Fibroblast of lung (primary cell): ENCODE measurements around the gene UNKL. TPM values are rescaled to one million over a fixed set of nuclear protein-coding genes. Genes with fewer than 3 reads are reported as not detected.
A peak's percentile ranks its signal among the peaks of the same experiment; 100 is the strongest.
"Not testable (repeated sequence)": the region's sequence is repeated elsewhere in the genome, so short reads cannot be mapped to it uniquely, and the experiment has no call there.

Experiments used
- DNase-seq, 2 donors: peaks; one replicate each; pipeline versions ENCODE4 v3.0.0 to v3.0.0-alpha.2; 2010; ENCODE audit warnings: low read depth in 2 of 2
- H2AFZ ChIP-seq: 2 replicates; pipeline ENCODE4 v1.5.1; 2012; ENCODE audit warnings: low read length, control low read depth, inconsistent platforms
- H3K27ac ChIP-seq: 2 replicates; pipeline ENCODE4 v1.5.1; 2011; ENCODE audit warnings: low read length, control low read depth; ENCODE audit not compliant: insufficient read depth
- H3K27me3 ChIP-seq: 2 replicates; pipeline ENCODE4 v1.5.1; 2011; ENCODE audit warnings: mild to moderate bottlenecking, low read length; ENCODE audit not compliant: control insufficient read depth, insufficient read depth
- H3K36me3 ChIP-seq: 2 replicates; pipeline ENCODE4 v1.5.1; 2011; ENCODE audit warnings: low read length; ENCODE audit not compliant: control insufficient read depth, insufficient read depth
- H3K4me1 ChIP-seq: 2 replicates; pipeline ENCODE4 v1.5.1; 2011; ENCODE audit warnings: low read length; ENCODE audit not compliant: control insufficient read depth, insufficient read depth; ENCODE audit errors: extremely low read depth
- H3K4me2 ChIP-seq: 2 replicates; pipeline ENCODE4 v1.5.1; 2011; ENCODE audit warnings: low read length, control low read depth; ENCODE audit not compliant: insufficient read depth; ENCODE audit errors: extremely low read depth
- H3K4me3 ChIP-seq, 4 experiments: fragments of 200-600 bp in 1 of 4; sonication (generic) in 1 of 4; replicated peaks in 1 of 4; 2 replicates each; pipeline ENCODE4 v1.5.1; 2011 to 2016; ENCODE audit warnings: low read length in 4 of 4, low read depth in 3 of 4, mild to moderate bottlenecking in 3 of 4, control low read depth in 2 of 4, inconsistent platforms in 1 of 4, mixed read lengths in 1 of 4; ENCODE audit not compliant: insufficient read depth in 1 of 4; ENCODE audit errors: control extremely low read depth in 1 of 4
- H3K79me2 ChIP-seq: 2 replicates; pipeline ENCODE4 v1.5.1; 2012; ENCODE audit warnings: mild to moderate bottlenecking, low read length, inconsistent platforms; ENCODE audit not compliant: control insufficient read depth, insufficient read depth
- H3K9ac ChIP-seq: 2 replicates; pipeline ENCODE4 v1.5.1; 2011; ENCODE audit warnings: mild to moderate bottlenecking, low read length, control low read depth; ENCODE audit not compliant: insufficient read depth
- H3K9me3 ChIP-seq: 2 replicates; pipeline ENCODE4 v1.5.1; 2012; ENCODE audit warnings: low read depth, low read length; ENCODE audit not compliant: control insufficient read depth, insufficient read depth
- H4K20me1 ChIP-seq: 2 replicates; pipeline ENCODE4 v1.5.1; 2011; ENCODE audit warnings: low read length; ENCODE audit not compliant: control insufficient read depth, insufficient read depth; ENCODE audit errors: extremely low read depth
- CTCF ChIP-seq, 2 donors: IDR thresholded peaks in 1 of 2; conservative IDR thresholded peaks in 1 of 2; 1 replicate in 1 of 2; 2 replicates in 1 of 2; pipeline ENCODE4 v1.5.1; 2011 to 2012; ENCODE audit warnings: low read length in 2 of 2, control low read depth in 1 of 2, inconsistent platforms in 1 of 2, low read depth in 1 of 2, mild to moderate bottlenecking in 1 of 2
- EZH2 ChIP-seq: IDR thresholded peaks from 2 replicates; pipeline ENCODE4 v1.5.1; 2012; ENCODE audit warnings: low read length, control low read depth, mild to moderate bottlenecking; ENCODE audit errors: missing control alignments
- polyA plus RNA-seq, 2 donors: library from polyadenylated mRNA; depleted of rRNA in 1 of 2; stranded (reverse) in 1 of 2; unstranded in 1 of 2; fragments of >200 nt; gene quantifications; 2 replicates each; pipeline ENCODE4 v1.2.1, GENCODE V29; 2011 to 2012; ENCODE audit warnings: missing spikeins in 1 of 2
- total RNA-seq: library from RNA; depleted of rRNA; stranded (reverse); fragments of >200 nt; gene quantifications from 2 replicates; pipeline ENCODE4 v1.2.1, GENCODE V29; 2014

UNKL gene
- total and polyA plus RNA-seq, 2 donors (not counting 1 experiment from before 2014, with no cell fraction given), result 4.3 to 6.3 TPM

GRCh38 chr16:1330260-1330914 lies 84.1 kb downstream of the UNKL start:
- no peak for DNase-seq
- H3K79me2 ChIP-seq, result no peaks in the 10 kb centered on the region
- H4K20me1 ChIP-seq, result no peaks in the 10 kb centered on the region
- no peak overlapping the region for H3K27ac ChIP-seq
- no peak overlapping the region for H3K4me3 ChIP-seq
- H3K9ac ChIP-seq, result no peak overlapping the region
- no peak overlapping the region for H3K4me2 ChIP-seq
- H2AFZ ChIP-seq, result no peak overlapping the region
- peaks cover 7% of the 10 kb centered on the region for H3K4me1 ChIP-seq
- H3K36me3 ChIP-seq, result peaks cover 2% of the 10 kb centered on the region
- TF ChIP-seq CTCF (conservative IDR thresholded peaks at IDR 0.05 in 1 of 2, IDR thresholded peaks at IDR 0.05 in 1 of 2; ENCODE audit: low read depth in 1 of 2, low read length in 2 of 2) (peak; percentile 21 to 42), EZH2 (no peak)
- H3K9me3 ChIP-seq, result no peaks in the 10 kb centered on the region
- peaks cover 36% of the 10 kb centered on the region for H3K27me3 ChIP-seq

DNA sequence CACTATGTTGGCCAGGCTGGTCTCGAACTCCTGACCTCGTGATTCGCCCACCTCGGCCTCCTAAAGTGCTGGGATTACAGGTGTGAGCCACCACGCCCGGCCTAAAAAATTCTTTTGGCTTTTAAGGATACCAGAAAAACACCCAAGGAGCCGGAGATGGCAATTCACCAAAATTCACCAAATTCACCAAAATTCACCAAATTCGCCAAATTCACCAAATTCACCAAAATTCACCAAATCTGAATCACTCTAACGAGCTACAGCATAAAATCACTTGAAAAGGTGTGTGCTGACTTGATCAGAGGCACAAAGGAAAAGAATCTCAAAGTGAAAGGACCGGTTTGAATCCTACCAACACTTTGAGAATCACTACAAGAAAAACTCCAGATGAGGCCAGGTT lies 85.5 kb downstream of the UNKL start:
- not testable (repeated sequence) for H3K27ac ChIP-seq, H3K4me3 ChIP-seq, DNase-seq, H3K79me2 ChIP-seq, H4K20me1 ChIP-seq, H3K4me1 ChIP-seq, H3K9ac ChIP-seq, H2AFZ ChIP-seq, H3K9me3 ChIP-seq, H3K36me3 ChIP-seq, H3K4me2 ChIP-seq
- peaks cover 24% of the 10 kb centered on the region for H3K27me3 ChIP-seq

- H4K20me1 ChIP-seq, H3K27ac ChIP-seq, DNase-seq, H3K9me3 ChIP-seq, H3K4me3 ChIP-seq, H3K4me1 ChIP-seq, H3K79me2 ChIP-seq, H3K9ac ChIP-seq, H3K4me2 ChIP-seq, H2AFZ ChIP-seq: not testable (repeated sequence)
- peaks cover 17% of the 10 kb centered on the region for H3K27me3 ChIP-seq
- peaks cover 12% of the 10 kb centered on the region for H3K36me3 ChIP-seq
These were observed 86.4 kb downstream of the UNKL start for GRCh38 chr16:1328136-1328535.

GRCh38 chr16:1327619-1327947 lies 86.9 kb downstream of the UNKL start:
- Histone ChIP-seq H3K4me3 (no peak overlapping the region), H3K9me3 (no peaks in the 10 kb centered on the region), H3K36me3 (peaks cover 12% of the 10 kb centered on the region), H3K27me3 (peaks cover 12% of the 10 kb centered on the region), H3K4me2 (no peak overlapping the region), H3K9ac (no peak overlapping the region), H2AFZ (no peak overlapping the region), H4K20me1 (no peaks in the 10 kb centered on the region), H3K27ac (no peak overlapping the region), H3K79me2 (no peaks in the 10 kb centered on the region), H3K4me1 (peaks cover 7% of the 10 kb centered on the region)
- TF ChIP-seq EZH2, result no peak
- no peak for TF ChIP-seq CTCF (conservative IDR thresholded peaks at IDR 0.05 in 1 of 2, IDR thresholded peaks at IDR 0.05 in 1 of 2; ENCODE audit: low read depth in 1 of 2, low read length in 2 of 2)
- no peak for DNase-seq
